KOPT-K1 (cell line): Measurements from ENCODE around the gene TUBA4A.
"Not testable (repeated sequence)": the region's sequence is repeated elsewhere in the genome, so short reads cannot be mapped to it uniquely, and the experiment has no call there.

Source experiments
- H3K27ac ChIP-seq: fragments of 200-600 bp; sonication (generic); 2 replicates; pipeline ENCODE4 v1.5.1; 2016; ENCODE audit warnings: antibody characterized with exemption, mild to moderate bottlenecking, low read depth, low read length; ENCODE audit not compliant: poor library complexity, severe bottlenecking
- H3K36me3 ChIP-seq: fragments of 200-600 bp; sonication (generic); 2 replicates; pipeline ENCODE4 v1.5.1; 2017; ENCODE audit warnings: antibody characterized with exemption, mild to moderate bottlenecking, low read length, moderate library complexity; ENCODE audit not compliant: insufficient read depth
- H3K9me3 ChIP-seq: fragments of 200-600 bp; sonication (generic); 2 replicates; pipeline ENCODE4 v1.5.1; 2017; ENCODE audit warnings: antibody characterized with exemption, low read length, mild to moderate bottlenecking; ENCODE audit not compliant: insufficient read depth, poor library complexity, severe bottlenecking

TUBA4A gene

GRCh38 chr2:219290381-219291171, 36.9 kb upstream of the TUBA4A start:
- Histone ChIP-seq H3K27ac (no peak overlapping the region), H3K36me3 (no peaks in the 10 kb centered on the region), H3K9me3 (no peaks in the 10 kb centered on the region)

GRCh38 chr2:219289537-219290361, 36.0 kb upstream of the TUBA4A start:
- Histone ChIP-seq H3K27ac (no peak overlapping the region), H3K9me3 (no peaks in the 10 kb centered on the region), H3K36me3 (no peaks in the 10 kb centered on the region; the same call in 1 of the 2 replicates)

GRCh38 chr2:219289195-219289536, 35.4 kb upstream of the TUBA4A start:
- Histone ChIP-seq H3K27ac (no peak overlapping the region), H3K36me3 (no peaks in the 10 kb centered on the region; the same call in 1 of the 2 replicates), H3K9me3 (no peaks in the 10 kb centered on the region)

GRCh38 chr2:219287580-219288265, 34.0 kb upstream of the TUBA4A start:
- no peaks in the 10 kb centered on the region for H3K9me3 ChIP-seq
- no peaks in the 10 kb centered on the region; the same call in 1 of the 2 replicates for H3K36me3 ChIP-seq
- no peak overlapping the region for H3K27ac ChIP-seq

GRCh38 chr2:219287116-219287440, 33.4 kb upstream of the TUBA4A start:
- H3K36me3 ChIP-seq, H3K27ac ChIP-seq, H3K9me3 ChIP-seq: not testable (repeated sequence)

GRCh38 chr2:219286436-219287115, 32.9 kb upstream of the TUBA4A start:
- no peaks in the 10 kb centered on the region for H3K9me3 ChIP-seq
- no peak overlapping the region for H3K27ac ChIP-seq
- H3K36me3 ChIP-seq: no peaks in the 10 kb centered on the region; the same call in 1 of the 2 replicates

GRCh38 chr2:219285894-219286425, 32.2 kb upstream of the TUBA4A start:
- Histone ChIP-seq H3K9me3 (no peaks in the 10 kb centered on the region), H3K27ac (no peak overlapping the region), H3K36me3 (no peaks in the 10 kb centered on the region; the same call in 1 of the 2 replicates)

- Histone ChIP-seq H3K27ac (no peak overlapping the region), H3K36me3 (no peaks in the 10 kb centered on the region; the same call in 1 of the 2 replicates), H3K9me3 (no peaks in the 10 kb centered on the region)
These were observed 31.6 kb upstream of the TUBA4A start for GRCh38 chr2:219285373-219285735.

GRCh38 chr2:219284501-219285372, 31.0 kb upstream of the TUBA4A start:
- no peak overlapping the region for H3K27ac ChIP-seq
- H3K36me3 ChIP-seq: no peaks in the 10 kb centered on the region; the same call in 1 of the 2 replicates
- H3K9me3 ChIP-seq: no peaks in the 10 kb centered on the region

- H3K36me3 ChIP-seq: no peaks in the 10 kb centered on the region; the same call in 1 of the 2 replicates
- H3K27ac ChIP-seq: no peak overlapping the region
These were observed 29.3 kb upstream of the TUBA4A start for GRCh38 chr2:219282943-219283581.

GRCh38 chr2:219282375-219282774, 28.7 kb upstream of the TUBA4A start:
- H3K36me3 ChIP-seq: no peaks in the 10 kb centered on the region; the same call in 1 of the 2 replicates

More at GRCh38 chr2:219282943-219283581, 29.3 kb upstream of the TUBA4A start:
- H3K9me3 ChIP-seq: no peaks in the 10 kb centered on the region

GRCh38 chr2:219281588-219281987, 27.9 kb upstream of the TUBA4A start:
- Histone ChIP-seq H3K9me3 (no peaks in the 10 kb centered on the region), H3K36me3 (no peaks in the 10 kb centered on the region; the same call in 1 of the 2 replicates), H3K27ac (no peak overlapping the region)

More at GRCh38 chr2:219282375-219282774, 28.7 kb upstream of the TUBA4A start:
- no peaks in the 10 kb centered on the region for H3K9me3 ChIP-seq
- no peak overlapping the region for H3K27ac ChIP-seq

- Histone ChIP-seq H3K27ac (no peak overlapping the region), H3K9me3 (no peaks in the 10 kb centered on the region), H3K36me3 (no peaks in the 10 kb centered on the region; the same call in 1 of the 2 replicates)
These were observed 26.9 kb upstream of the TUBA4A start for GRCh38 chr2:219280651-219281050.
